ENCODE measurements around the gene HMGXB4.

DNA sequence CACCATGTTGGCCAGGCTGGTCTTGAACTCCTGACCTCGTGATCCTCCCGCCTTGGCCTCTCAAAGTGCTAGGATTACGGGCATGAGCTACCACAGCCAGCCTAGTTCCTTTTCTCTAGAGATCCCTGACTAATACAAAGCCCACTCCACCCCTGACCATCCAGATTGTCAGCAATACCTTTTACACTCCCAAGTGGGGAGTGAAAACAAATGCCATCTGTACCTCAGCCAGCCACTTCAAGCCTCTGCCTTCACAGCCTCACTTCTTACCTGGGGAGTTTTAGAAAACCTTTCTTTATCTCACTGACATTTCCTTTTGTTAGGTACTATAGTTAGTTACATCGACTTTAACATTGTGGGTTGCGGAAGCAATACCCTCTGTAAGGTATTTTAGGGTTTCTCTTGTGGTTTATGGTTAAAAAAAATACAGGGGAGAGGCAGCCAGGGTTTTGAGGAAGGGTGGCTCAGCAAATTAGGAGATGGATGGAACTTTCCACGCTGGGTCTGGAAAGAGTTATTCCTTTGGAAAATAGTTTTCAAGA lies 51.3 kb downstream of the HMGXB4 start:
- TF ChIP-seq PAX5 (IDR thresholded peaks at IDR 0.05; ENCODE audit: insufficient read depth, low read length, severe bottlenecking): no peak
- TF ChIP-seq POLR2A (IDR thresholded peaks at IDR 0.05; ENCODE audit: low read depth, low read length): no peak
